Gastrocnemius medialis (tissue), 4 donors: ENCODE results near the gene NCOR2. TPM values are rescaled to one million over a fixed set of nuclear protein-coding genes. Genes with fewer than 3 reads are reported as not detected.

ENCODE experiments used
- ATAC-seq, 2 donors: fragments of 150-250 bp; one replicate each; pipeline ENCODE4 v1.9.1; 2016
- DNase-seq, 2 donors: peaks; one replicate each; pipeline ENCODE4 v3.0.0-alpha.2; 2019
- H3K27ac ChIP-seq, 4 donors: fragments of 200-600 bp; sonication (generic); 1 replicate in 1 of 4; 2 replicates in 3 of 4; pipeline ENCODE4 v1.5.1; 2016 to 2018; ENCODE audit warnings: mild to moderate bottlenecking in 2 of 4, moderate library complexity in 1 of 4
- H3K27me3 ChIP-seq, 3 donors: fragments of 200-600 bp; sonication (generic) in 2 of 3; 1 replicate in 1 of 3; 2 replicates in 2 of 3; pipeline versions ENCODE4 v1.5.1 to v1.6.0; 2016 to 2019; ENCODE audit warnings: mild to moderate bottlenecking in 1 of 3, moderate library complexity in 1 of 3
- H3K36me3 ChIP-seq, 2 donors: fragments of 200-600 bp; sonication (generic) in 1 of 2; one replicate each; pipeline ENCODE4 v1.5.1; 2017 to 2018
- H3K4me1 ChIP-seq, 2 donors: fragments of 200-600 bp; sonication (generic) in 1 of 2; one replicate each; pipeline ENCODE4 v1.5.1; 2016 to 2017; ENCODE audit warnings: mild to moderate bottlenecking in 2 of 2
- H3K4me3 ChIP-seq, 4 donors: fragments of 200-600 bp; sonication (generic) in 3 of 4; 1 replicate in 1 of 4; 2 replicates in 3 of 4; pipeline ENCODE4 v1.5.1; 2016 to 2019; ENCODE audit warnings: mild to moderate bottlenecking in 2 of 4
- H3K9me3 ChIP-seq, 3 donors: fragments of 200-600 bp; sonication (generic) in 2 of 3; 1 replicate in 1 of 3; 2 replicates in 2 of 3; pipeline ENCODE4 v1.5.1; 2016 to 2019
- CTCF ChIP-seq, 5 experiments: fragments of 450-650 bp in 3 of 5; fragments of 200-600 bp in 2 of 5; sonication (generic) in 2 of 5; IDR thresholded peaks in 4 of 5; conservative IDR thresholded peaks in 1 of 5; 1 replicate in 4 of 5; 2 replicates in 1 of 5; pipeline ENCODE4 v1.5.1; 2016 to 2019; ENCODE audit warnings: antibody characterized with exemption in 5 of 5, mild to moderate bottlenecking in 3 of 5, moderate library complexity in 3 of 5
- POLR2A ChIP-seq, 2 donors: fragments of 450-650 bp; IDR thresholded peaks; one replicate each; pipeline ENCODE4 v1.6.1; 2017; ENCODE audit warnings: antibody characterized with exemption in 2 of 2, mild to moderate bottlenecking in 2 of 2, moderate library complexity in 2 of 2
- in situ Hi-C, 4 donors: fragments of 200-750 bp; cut with MboI; loops; one replicate each; pipeline versions ENCODE4 v1.15.0 to v1.8.0; 2017; ENCODE audit warnings: low sequenced_read_pairs in 4 of 4
- intact Hi-C: fragments of 100-400 bp; cut with DNase I; formaldehyde crosslinking; loops from one replicate; pipeline ENCODE4 v1.15.1; 2023; ENCODE audit warnings: low total_unique reads
- total RNA-seq, 4 donors: library from RNA; depleted of rRNA; stranded (reverse); fragments of >200 nt; gene quantifications; one replicate each; pipeline versions ENCODE4 v1.1.0 to v1.2.3, GENCODE V29; 2016

The NCOR2 gene
- total RNA-seq, 4 donors from 2014 or later, result 37.7 to 123 (median 105) TPM

GRCh38 chr12:124566161-124566996 is 1.0 kb downstream of the NCOR2 start:
- Histone ChIP-seq H3K27me3 (no peaks in the 10 kb centered on the region), H3K4me1 (peaks cover 28 to 46% of the 10 kb centered on the region in 2 donors), H3K27ac (peak overlapping the region; percentile 98 to 100 (median 98)), H3K36me3 (no peaks in the 10 kb centered on the region), H3K4me3 (peak overlapping the region; percentile 91 to 95 (median 92)), H3K9me3 (no peaks in the 10 kb centered on the region)
- DNase-seq (peak; percentile 80 to 81), ATAC-seq (peak; percentile 70 to 80)
- peak; percentile 69 to 76 for TF ChIP-seq POLR2A (IDR thresholded peaks at IDR 0.05)
- peak in 1 of 5 experiments; percentile 37 for TF ChIP-seq CTCF (IDR thresholded peaks at IDR 0.05 in 4 of 5, conservative IDR thresholded peaks at IDR 0.05 in 1 of 5)
- in situ Hi-C loops, result no loop called here
- intact Hi-C loops, result loop anchor here (2.0 to 5.0 kb wide), 4 partner anchors 48 to 198 kb away; no protein-coding TSS in a partner anchor

- Histone ChIP-seq H3K4me1 (peaks cover 35 to 52% of the 10 kb centered on the region in 2 donors), H3K36me3 (no peaks in the 10 kb centered on the region), H3K27ac (peak overlapping the region; percentile 98 to 100 (median 98)), H3K27me3 (no peaks in the 10 kb centered on the region), H3K4me3 (peak overlapping the region; percentile 91 to 95 (median 92)), H3K9me3 (no peaks in the 10 kb centered on the region)
- no peak for ATAC-seq
- intact Hi-C loops, result loop anchor here (2.0 to 5.0 kb wide), 4 partner anchors 47 to 197 kb away; no protein-coding TSS in a partner anchor
- TF ChIP-seq CTCF (IDR thresholded peaks at IDR 0.05 in 4 of 5, conservative IDR thresholded peaks at IDR 0.05 in 1 of 5) (no peak), POLR2A (IDR thresholded peaks at IDR 0.05) (no peak)
- DNase-seq, result no peak
- in situ Hi-C loops, result no loop called here
Observed at GRCh38 chr12:124565656-124566160, 1.7 kb downstream of the NCOR2 start.

- H3K4me1 ChIP-seq, result peaks cover 41 to 59% of the 10 kb centered on the region in 2 donors
- H3K27ac ChIP-seq, result peak overlapping the region in 3 of 4 donors; percentile 4 to 98 (median 28)
- DNase-seq (no peak), ATAC-seq (no peak)
- no peaks in the 10 kb centered on the region for H3K9me3 ChIP-seq
- intact Hi-C loops, result loop anchor here (5.0 kb wide), 1 partner anchor 178 kb away; no protein-coding TSS in a partner anchor
- no peak for TF ChIP-seq POLR2A (IDR thresholded peaks at IDR 0.05)
- in situ Hi-C loops, result no loop called here
- H3K27me3 ChIP-seq, result no peaks in the 10 kb centered on the region
- peak overlapping the region in 2 of 4 donors; percentile 92 to 93 for H3K4me3 ChIP-seq
- H3K36me3 ChIP-seq, result no peaks in the 10 kb centered on the region
Observed at GRCh38 chr12:124564971-124565491, 2.4 kb downstream of the NCOR2 start.

- H3K27ac ChIP-seq, result peak overlapping the region; percentile 4 to 98 (median 26)
- TF ChIP-seq POLR2A (IDR thresholded peaks at IDR 0.05) (no peak), CTCF (IDR thresholded peaks at IDR 0.05 in 4 of 5, conservative IDR thresholded peaks at IDR 0.05 in 1 of 5) (no peak)
- no peaks in the 10 kb centered on the region for H3K9me3 ChIP-seq
- no peaks in the 10 kb centered on the region for H3K27me3 ChIP-seq
- DNase-seq (no peak), ATAC-seq (no peak)
- intact Hi-C loops (no loop called here), in situ Hi-C loops (no loop called here)
- H3K36me3 ChIP-seq, result no peaks in the 10 kb centered on the region
- H3K4me1 ChIP-seq, result peaks cover 42 to 60% of the 10 kb centered on the region in 2 donors
- no peak overlapping the region for H3K4me3 ChIP-seq
Observed at GRCh38 chr12:124564232-124564958, 3.0 kb downstream of the NCOR2 start.
